Kidney (tissue), 14 donors: ENCODE data around the gene KLHL11. TPM values are rescaled to one million over a fixed set of nuclear protein-coding genes. Genes with fewer than 3 reads are reported as not detected.

ENCODE experiments used
- DNase-seq, 5 donors: peaks; one replicate each; pipeline ENCODE4 v3.0.0-alpha.2; 2013 to 2020
- FAIRE-seq: peaks from 2 replicates; lab custom pipeline; 2012; peaks lifted over from hg19 to GRCh38; lab: Jason Lieb, UNC
- H3K27ac ChIP-seq, 2 donors: one replicate each; pipeline ENCODE4 v1.7.0; 2013; ENCODE audit warnings: low read depth in 2 of 2, low read length in 2 of 2, inconsistent platforms in 1 of 2
- H3K27me3 ChIP-seq: one replicate; pipeline ENCODE4 v1.7.1; 2013; ENCODE audit warnings: low read length, inconsistent platforms; ENCODE audit not compliant: control insufficient read depth, insufficient read depth
- H3K36me3 ChIP-seq, 3 donors: one replicate each; pipeline versions ENCODE4 v1.7.0 to v1.7.1; 2013; ENCODE audit warnings: low read length in 3 of 3, control low read depth in 1 of 3, inconsistent platforms in 1 of 3; ENCODE audit not compliant: insufficient read depth in 3 of 3, control insufficient read depth in 2 of 3
- H3K4me1 ChIP-seq, 3 donors: one replicate each; pipeline versions ENCODE4 v1.7.0 to v1.7.1; 2013; ENCODE audit warnings: low read length in 3 of 3, inconsistent platforms in 1 of 3, low read depth in 1 of 3; ENCODE audit not compliant: control insufficient read depth in 2 of 3, insufficient read depth in 2 of 3
- H3K4me3 ChIP-seq, 3 donors: one replicate each; pipeline versions ENCODE4 v1.7.0 to v1.8.1; 2013; ENCODE audit warnings: low read length in 3 of 3, control low read depth in 1 of 3, inconsistent platforms in 1 of 3
- H3K9ac ChIP-seq, 3 donors: one replicate each; pipeline versions ENCODE4 v1.7.0 to v1.7.1; 2013; ENCODE audit warnings: low read length in 3 of 3, control low read depth in 1 of 3, inconsistent platforms in 1 of 3
- H3K9me3 ChIP-seq, 3 donors: one replicate each; pipeline versions ENCODE4 v1.7.0 to v1.7.1; 2013; ENCODE audit warnings: low read length in 3 of 3, control low read depth in 1 of 3, inconsistent platforms in 1 of 3; ENCODE audit not compliant: control insufficient read depth in 2 of 3, insufficient read depth in 1 of 3
- CTCF ChIP-seq: IDR thresholded peaks from 3 replicates; pipeline ENCODE4 v1.5.1; 2012; ENCODE audit warnings: mild to moderate bottlenecking, moderate library complexity, borderline replicate concordance; ENCODE audit not compliant: insufficient read depth; ENCODE audit errors: extremely low read depth
- intact Hi-C: fragments of 100-400 bp; cut with DNase I; formaldehyde crosslinking; loops from one replicate; pipeline ENCODE4 v1.11.1; 2022
- polyA plus RNA-seq: library from polyadenylated mRNA; stranded (reverse); fragments of 350-450 nt; fragmentation: Illumina TruSeq; extraction: RNeasy Lipid Tissue Mini Kit (QIAGEN cat#74804); gene quantifications from one replicate; pipeline ENCODE4 v1.2.3, GENCODE V29; 2014; ENCODE audit warnings: low read depth, low replicate concordance; ENCODE audit not compliant: insufficient read depth
- total RNA-seq: library from RNA; stranded (reverse); fragmentation: NEBNext Ultra II Directional; extraction: Animal tissue kit (Norgen Biotek cat#: 25700); gene quantifications from one replicate; pipeline ENCODE4 v1.2.1, GENCODE V29; 2021
- donor health status: control.
- donor health status: control.
- donor health status: control.
- donor health status: control.
- donor health status: control.
- donor health status: DM: yes; HTN: yes; CAD: no.
- donor health status: Normal renal cell carcinoma (clear cell type).

KLHL11 gene
- total and polyA plus RNA-seq, 2 donors from 2014 or later = 0.37 to 16.1 TPM

GRCh38 chr17:41888332-41888965 lies 23.2 kb upstream of the KLHL11 start:
- FAIRE-seq (no peak), DNase-seq (no peak)
- Histone ChIP-seq H3K27me3 (no peaks in the 10 kb centered on the region), H3K4me1 (no peaks in the 10 kb centered on the region), H3K36me3 (peaks cover 7 to 70% (median 49%) of the 10 kb centered on the region in 3 donors), H3K9me3 (no peaks in the 10 kb centered on the region), H3K27ac (no peak overlapping the region), H3K4me3 (no peak overlapping the region), H3K9ac (no peak overlapping the region)
- no peak for TF ChIP-seq CTCF
- intact Hi-C loops = no loop called here

GRCh38 chr17:41885733-41886132 lies 20.5 kb upstream of the KLHL11 start:
- no peak for FAIRE-seq
- no peaks in the 10 kb centered on the region for H3K27me3 ChIP-seq
- intact Hi-C loops = no loop called here

GRCh38 chr17:41882756-41883155 lies 17.5 kb upstream of the KLHL11 start:
- no peak for TF ChIP-seq CTCF
- no peak overlapping the region for H3K27ac ChIP-seq
- peaks cover 12 to 71% (median 46%) of the 10 kb centered on the region in 3 donors for H3K36me3 ChIP-seq
- H3K4me1 ChIP-seq = no peaks in the 10 kb centered on the region
- DNase-seq = no peak
- no peak overlapping the region for H3K9ac ChIP-seq
- H3K9me3 ChIP-seq = no peaks in the 10 kb centered on the region
- H3K27me3 ChIP-seq = no peaks in the 10 kb centered on the region
- no peak overlapping the region for H3K4me3 ChIP-seq
- intact Hi-C loops = no loop called here
- no peak for FAIRE-seq

More at GRCh38 chr17:41885733-41886132, 20.5 kb upstream of the KLHL11 start:
- no peaks in the 10 kb centered on the region for H3K9me3 ChIP-seq
- H3K4me1 ChIP-seq = no peaks in the 10 kb centered on the region
- peak; percentile 27 for TF ChIP-seq CTCF
- no peak overlapping the region for H3K4me3 ChIP-seq
- H3K27ac ChIP-seq = no peak overlapping the region
- peak in 3 of 5 donors; percentile 44 to 54 (median 46) for DNase-seq
- H3K9ac ChIP-seq = no peak overlapping the region
- H3K36me3 ChIP-seq = peaks cover 5 to 69% (median 38%) of the 10 kb centered on the region in 3 donors
